ENCODE measurements around the gene MDGA2.

GRCh38 chr14:46920542-46920941 is 754.9 kb downstream of the MDGA2 start:
- TF ChIP-seq CHD2 (IDR thresholded peaks at IDR 0.05; ENCODE audit: low read length) (no peak), POLR2A (IDR thresholded peaks at IDR 0.05; ENCODE audit: control extremely low read depth in 1 of 2, low read depth in 2 of 2, low read length in 2 of 2) (no peak), RAD21 (IDR thresholded peaks at IDR 0.05 in 1 of 2, conservative IDR thresholded peaks at IDR 0.05 in 1 of 2; ENCODE audit: low read depth in 2 of 2, low read length in 2 of 2) (0 out of 4 replicates have a peak, but pooled peaks of 1 of the 2 experiments have one; percentile 4), JUND (IDR thresholded peaks at IDR 0.05; ENCODE audit: low read length) (no peak), CHD1 (IDR thresholded peaks at IDR 0.05; ENCODE audit: low read depth, low read length) (no peak), CEBPB (IDR thresholded peaks at IDR 0.05; ENCODE audit: low read depth, low read length) (no peak), TCF12 (IDR thresholded peaks at IDR 0.05; ENCODE audit: low read depth, low read length) (no peak), POLR2AphosphoS5 (IDR thresholded peaks at IDR 0.05; ENCODE audit: low read depth, low read length) (no peak)

Measured in H1 (cell line).